Calu3 (cell line): Measurements from ENCODE around the gene ENOX2. TPM values are rescaled to one million over a fixed set of nuclear protein-coding genes. Genes with fewer than 3 reads are reported as not detected.

ENCODE experiments used
- BruUV-seq: library from RNA; stranded (reverse); fragments of 400-500 nt; replicated peaks from 2 replicates; lab custom pipeline; 2021; lab: Mats Ljungman, UMichigan
- CTCF ChIA-PET: fragments of 300-600 bp; sonication (Branson Sonifier 250); formaldehyde crosslinking; loops from one replicate; lab custom pipeline; 2022; ENCODE audit warnings: antibody characterized with exemption; lab: Charles Lee
- DNase-seq: peaks from one replicate; pipeline ENCODE4 v3.0.0; 2022
- H3K27ac Mint-ChIP-seq: one replicate; pipeline ENCODE4 v1.8.0; 2022; ENCODE audit warnings: mixed read lengths; ENCODE audit not compliant: unreplicated experiment
- H3K27me3 Mint-ChIP-seq: one replicate; pipeline ENCODE4 v1.8.0; 2022; ENCODE audit warnings: mixed read lengths; ENCODE audit not compliant: unreplicated experiment
- H3K36me3 Mint-ChIP-seq: one replicate; pipeline ENCODE4 v1.8.0; 2022; ENCODE audit warnings: mild to moderate bottlenecking, moderate library complexity, mixed read lengths; ENCODE audit not compliant: insufficient read depth, unreplicated experiment
- H3K4me1 Mint-ChIP-seq: one replicate; pipeline ENCODE4 v1.8.0; 2022; ENCODE audit warnings: mild to moderate bottlenecking, low read depth, mixed read lengths; ENCODE audit not compliant: unreplicated experiment
- H3K4me3 Mint-ChIP-seq: one replicate; pipeline ENCODE4 v1.8.0; 2022; ENCODE audit warnings: mild to moderate bottlenecking, low read depth, moderate library complexity, mixed read lengths; ENCODE audit not compliant: unreplicated experiment
- H3K9me3 Mint-ChIP-seq: one replicate; pipeline ENCODE4 v1.8.0; 2022; ENCODE audit warnings: low read depth, mixed read lengths; ENCODE audit not compliant: unreplicated experiment
- CTCF ChIP-seq: fragments of 200-600 bp; IDR thresholded peaks from one replicate; pipeline ENCODE4 v1.8.0; 2022; ENCODE audit warnings: antibody characterized with exemption; ENCODE audit not compliant: unreplicated experiment
- intact Hi-C: fragments of 100-400 bp; cut with micrococcal nuclease; formaldehyde crosslinking; loops from one replicate; pipeline ENCODE4 v1.10.0; 2022; ENCODE audit not compliant: unreplicated experiment
- total RNA-seq: library from RNA; stranded (reverse); gene quantifications from 2 replicates; pipeline ENCODE4 v1.2.3, GENCODE V29; 2022

Gene ENOX2
- total RNA-seq, 1 experiment from 2014 or later = 23.4 TPM

GRCh38 chrX:130672214-130672613 lies 230.8 kb downstream of the ENOX2 start:
- H3K4me1 Mint-ChIP-seq = peaks cover 7% of the 10 kb centered on the region
- H3K9me3 Mint-ChIP-seq = no peaks in the 10 kb centered on the region
- no peak for DNase-seq
- no peaks in the 10 kb centered on the region for H3K36me3 Mint-ChIP-seq
- H3K4me3 Mint-ChIP-seq = no peak overlapping the region
- TF ChIP-seq CTCF = no peak
- H3K27ac Mint-ChIP-seq = no peak overlapping the region
- CTCF ChIA-PET = no interaction called here
- H3K27me3 Mint-ChIP-seq = no peaks in the 10 kb centered on the region
- intact Hi-C loops = no loop called here
- BruUV-seq = no TSS peak

GRCh38 chrX:130669233-130669632 lies 233.8 kb downstream of the ENOX2 start:
- no peak for DNase-seq
- no TSS peak for BruUV-seq
- H3K36me3 Mint-ChIP-seq = no peaks in the 10 kb centered on the region
- TF ChIP-seq CTCF = no peak
- H3K9me3 Mint-ChIP-seq = no peaks in the 10 kb centered on the region
- CTCF ChIA-PET = no interaction called here
- H3K27ac Mint-ChIP-seq = no peak overlapping the region
- intact Hi-C loops = no loop called here
- no peaks in the 10 kb centered on the region for H3K4me1 Mint-ChIP-seq
- H3K27me3 Mint-ChIP-seq = no peaks in the 10 kb centered on the region
- no peak overlapping the region for H3K4me3 Mint-ChIP-seq

- BruUV-seq = no TSS peak
- no peak overlapping the region for H3K27ac Mint-ChIP-seq
- no peak for TF ChIP-seq CTCF
- no peak for DNase-seq
- no peaks in the 10 kb centered on the region for H3K9me3 Mint-ChIP-seq
- intact Hi-C loops = no loop called here
- H3K27me3 Mint-ChIP-seq = no peaks in the 10 kb centered on the region
- CTCF ChIA-PET = interaction anchor here (0.6 kb wide), 1 partner anchor 1913 kb away, joined by 3 read pairs; no protein-coding TSS in a partner anchor
- H3K36me3 Mint-ChIP-seq = no peaks in the 10 kb centered on the region
- H3K4me1 Mint-ChIP-seq = no peaks in the 10 kb centered on the region
- H3K4me3 Mint-ChIP-seq = no peak overlapping the region
Measured at GRCh38 chrX:130665263-130665662, 237.7 kb downstream of the ENOX2 start.

- no peak overlapping the region for H3K27ac Mint-ChIP-seq
- H3K36me3 Mint-ChIP-seq = no peaks in the 10 kb centered on the region
- no peaks in the 10 kb centered on the region for H3K4me1 Mint-ChIP-seq
- no peak overlapping the region for H3K4me3 Mint-ChIP-seq
- BruUV-seq = no TSS peak
- H3K9me3 Mint-ChIP-seq = peaks cover 4% of the 10 kb centered on the region
- CTCF ChIA-PET = no interaction called here
- H3K27me3 Mint-ChIP-seq = no peaks in the 10 kb centered on the region
- no peak for TF ChIP-seq CTCF
- intact Hi-C loops = no loop called here
- no peak for DNase-seq
Measured at GRCh38 chrX:130658310-130658709, 244.7 kb downstream of the ENOX2 start.
